Small intestine (tissue), 16 donors: ENCODE data around the gene KCNJ8. TPM values are rescaled to one million over a fixed set of nuclear protein-coding genes. Genes with fewer than 3 reads are reported as not detected.
A peak's percentile ranks its signal among the peaks of the same experiment; 100 is the strongest.

ENCODE experiments used
- DNase-seq, 2 donors: peaks; one replicate each; pipeline versions ENCODE4 v3.0.0 to v3.0.0-alpha.2; 2013
- FAIRE-seq: peaks from 2 replicates; lab custom pipeline; 2012; peaks lifted over from hg19 to GRCh38; lab: Jason Lieb, UNC
- H3K27ac ChIP-seq, 3 donors: one replicate each; pipeline ENCODE4 v1.5.1; 2013; ENCODE audit warnings: low read length in 2 of 3, mild to moderate bottlenecking in 2 of 3, control low read depth in 1 of 3, inconsistent platforms in 1 of 3, low read depth in 1 of 3, moderate library complexity in 1 of 3
- H3K27me3 ChIP-seq, 3 donors: one replicate each; pipeline ENCODE4 v1.6.1; 2013; ENCODE audit warnings: low read length in 3 of 3, inconsistent platforms in 1 of 3; ENCODE audit not compliant: control insufficient read depth in 3 of 3, insufficient read depth in 3 of 3
- H3K36me3 ChIP-seq, 3 donors: one replicate each; pipeline ENCODE4 v1.6.1; 2013; ENCODE audit warnings: low read length in 3 of 3, inconsistent platforms in 1 of 3, low read depth in 1 of 3, mild to moderate bottlenecking in 1 of 3, moderate library complexity in 1 of 3; ENCODE audit not compliant: control insufficient read depth in 3 of 3, insufficient read depth in 2 of 3
- H3K4me1 ChIP-seq, 3 donors: one replicate each; pipeline ENCODE4 v1.6.1; 2013; ENCODE audit warnings: low read length in 2 of 3, inconsistent platforms in 1 of 3, low read depth in 1 of 3, mild to moderate bottlenecking in 1 of 3, moderate library complexity in 1 of 3; ENCODE audit not compliant: control insufficient read depth in 3 of 3, insufficient read depth in 2 of 3
- H3K4me3 ChIP-seq, 3 donors: one replicate each; pipeline ENCODE4 v1.5.1; 2013; ENCODE audit warnings: low read length in 3 of 3, control low read depth in 1 of 3, inconsistent platforms in 1 of 3, low read depth in 1 of 3, mild to moderate bottlenecking in 1 of 3, moderate library complexity in 1 of 3
- H3K9me3 ChIP-seq, 2 donors: one replicate each; pipeline ENCODE4 v1.6.1; 2013; ENCODE audit warnings: low read depth in 1 of 2, low read length in 1 of 2; ENCODE audit not compliant: control insufficient read depth in 2 of 2, insufficient read depth in 1 of 2
- WGBS, 3 donors: extraction: QIAGEN DNeasy Blood & Tissue Kit; methylation state at CpG; one replicate each; pipeline ENCODE4 v1.1.7; 2013; 5-methylcytosine and 5-hydroxymethylcytosine counted together
- long read RNA-seq, 10 donors: transcript quantifications; one replicate each; lab custom pipeline, GENCODE V29; 2026
- polyA plus RNA-seq, 4 donors: library from polyadenylated mRNA; stranded (reverse) in 3 of 4; unstranded in 1 of 4; fragments of 200-250 nt in 3 of 4; fragments of 120-200 nt in 1 of 4; gene quantifications; one replicate each; pipeline versions ENCODE4 v1.2.1 to v1.2.3, GENCODE V29; 2013
- donor health status: healthy with polysubstance abuse.
- donor health status: control.
- donor health status: control.
- donor health status: Bipolar disorder and iron deficiency.
- donor health status: healthy.

The KCNJ8 gene
- 1 to 10 TPM in 3 of 4 donors, under 1 TPM in 1; 0.22 to 5.6 (median 1.7) TPM for polyA plus RNA-seq
- long read RNA-seq, donor 1, partial matches to known transcripts: 0 of 1 reads
- long read RNA-seq, donor 1, other reads (novel, unspliced or antisense): 0 of 1 reads
- long read RNA-seq, donor 2: 0 reads
- long read RNA-seq, donor 3, transcript KCNJ8-201 (3 exons, 2,389 nt): major isoform, 5 of 5 reads
- long read RNA-seq, donor 3, partial matches to known transcripts: 0 of 5 reads
- long read RNA-seq, donor 3, other reads (novel, unspliced or antisense): 0 of 5 reads
- long read RNA-seq, donor 4: 0 reads
- long read RNA-seq, donor 5: 0 reads
- long read RNA-seq, donor 6, partial matches to known transcripts: 0 of 1 reads
- long read RNA-seq, donor 6, other reads (novel, unspliced or antisense): 0 of 1 reads
- long read RNA-seq, donor 7: 0 reads
- long read RNA-seq, donor 8, partial matches to known transcripts: 0 of 1 reads
- long read RNA-seq, donor 8, other reads (novel, unspliced or antisense): 0 of 1 reads
- long read RNA-seq, donor 9, partial matches to known transcripts: 0 of 1 reads
- long read RNA-seq, donor 9, other reads (novel, unspliced or antisense): 0 of 1 reads
- long read RNA-seq, donor 10, transcript KCNJ8-201 (3 exons, 2,389 nt): major isoform, 9 of 9 reads
- long read RNA-seq, donor 10, partial matches to known transcripts: 0 of 9 reads
- long read RNA-seq, donor 10, other reads (novel, unspliced or antisense): 0 of 9 reads

DNA sequence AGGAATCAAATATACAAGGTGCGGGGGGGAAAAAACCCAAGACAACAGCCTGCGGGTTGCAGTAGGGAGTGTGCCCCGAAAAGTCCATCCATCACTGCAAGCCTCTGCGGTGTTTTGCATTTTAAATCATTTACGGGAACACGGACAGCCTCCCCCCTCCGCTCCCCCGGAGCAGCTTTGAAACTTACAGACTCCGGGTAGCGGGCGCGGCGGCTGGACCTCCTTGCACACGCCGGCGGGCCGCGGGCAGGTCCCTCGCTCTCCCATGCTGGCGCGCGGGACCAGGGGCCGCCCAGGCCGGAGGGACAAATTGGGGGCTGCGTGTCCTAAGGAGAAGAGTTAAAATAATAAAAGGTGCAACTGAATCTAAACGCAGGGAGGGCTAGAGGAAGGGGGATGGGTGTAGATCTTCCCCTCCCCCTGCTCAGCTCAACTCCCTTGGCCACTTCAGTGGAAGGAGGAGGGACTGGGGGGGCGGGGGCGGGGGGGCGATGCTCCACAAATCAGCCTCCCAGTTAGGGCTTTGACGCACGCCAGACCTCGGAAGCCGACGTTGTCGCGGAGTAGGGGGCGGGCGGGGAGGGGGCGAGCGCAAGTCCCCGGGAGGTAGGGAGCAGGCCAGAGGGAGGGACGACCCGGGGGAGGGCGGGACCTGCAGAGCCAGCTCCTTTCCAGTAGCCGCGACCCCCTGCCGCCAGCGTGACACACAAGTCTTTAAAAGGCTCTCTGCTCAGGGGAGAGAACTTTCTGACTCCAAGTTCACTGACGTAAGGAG lies at the start of gene KCNJ8:
Gene KCNJ8 (minus strand): TSS at position 349 of the 775 bp plus-strand sequence. CDS start 1,090 bp downstream, outside the sequence.
- Histone ChIP-seq H3K9me3 (no peaks in the 10 kb centered on the region), H3K36me3 (no peaks in the 10 kb centered on the region), H3K27ac (peak within 1 kb of the TSS in 2 of 3 donors; percentile 45 to 77), H3K27me3 (peaks cover 0 to 23% (median 4%) of the 10 kb centered on the region in 3 donors), H3K4me3 (peak within 1 kb of the TSS in 2 of 3 donors; percentile 41 to 46), H3K4me1 (peaks cover 0 to 11% (median 2%) of the 10 kb centered on the region in 3 donors)
- FAIRE-seq: no peak
- WGBS, 3 donors: 1 to 4% (median 2%) methylated on average over 41 to 49 of the region's 49 CpGs
- peak in 1 of 2 donors; percentile 54 for DNase-seq

DNA sequence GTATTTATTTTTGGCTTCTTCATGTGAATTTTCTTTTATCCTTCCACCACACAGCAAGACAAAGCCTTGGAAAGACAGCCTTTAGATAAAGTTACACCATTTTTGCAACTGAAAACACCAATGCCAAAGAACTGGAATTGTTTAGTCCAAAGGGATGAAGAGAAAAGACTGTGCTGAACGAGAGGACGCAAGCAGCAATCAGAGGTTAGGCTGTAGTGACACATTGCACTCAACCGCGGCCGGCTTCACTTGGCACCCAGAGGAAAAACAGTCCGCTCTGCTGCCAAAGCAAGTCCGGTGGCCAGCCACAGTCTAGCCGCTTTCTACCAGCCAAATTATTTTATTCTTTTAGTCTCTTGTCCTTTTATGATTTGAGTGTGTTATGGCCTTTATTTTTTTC lies 49.1 kb upstream of the KCNJ8 start:
- H3K9me3 ChIP-seq: no peaks in the 10 kb centered on the region
- no peak for FAIRE-seq
- H3K4me1 ChIP-seq: peaks cover 0 to 6% (median 0%) of the 10 kb centered on the region in 3 donors
- H3K27ac ChIP-seq: no peak overlapping the region
- H3K36me3 ChIP-seq: no peaks in the 10 kb centered on the region
- no peak for DNase-seq
- no peak overlapping the region for H3K4me3 ChIP-seq
- no peaks in the 10 kb centered on the region for H3K27me3 ChIP-seq
- WGBS, 3 donors: 81 to 93% (median 88%) methylated on average over 8 of the region's 8 CpGs

DNA sequence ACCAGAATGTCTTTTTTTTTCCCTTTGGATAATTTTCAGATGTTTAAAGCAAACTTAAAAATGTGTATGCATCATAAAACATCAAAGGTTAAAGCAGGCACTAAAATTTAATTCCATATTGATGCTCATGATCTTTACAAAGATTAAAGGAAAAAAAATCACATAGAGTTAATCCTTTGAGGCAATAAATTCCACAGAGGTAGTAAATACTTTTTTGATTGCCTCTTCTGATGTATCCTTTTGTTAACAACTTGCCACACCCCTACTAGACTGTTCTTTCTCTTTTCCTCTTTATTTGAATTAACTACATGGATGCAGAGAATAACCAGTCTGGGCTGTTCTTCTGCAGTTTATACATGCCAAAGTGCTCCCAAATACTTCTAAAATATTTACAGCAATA lies 45.2 kb upstream of the KCNJ8 start:
- FAIRE-seq: no peak
- no peak overlapping the region for H3K27ac ChIP-seq
- H3K4me1 ChIP-seq: peaks cover 0 to 6% (median 0%) of the 10 kb centered on the region in 3 donors

DNA sequence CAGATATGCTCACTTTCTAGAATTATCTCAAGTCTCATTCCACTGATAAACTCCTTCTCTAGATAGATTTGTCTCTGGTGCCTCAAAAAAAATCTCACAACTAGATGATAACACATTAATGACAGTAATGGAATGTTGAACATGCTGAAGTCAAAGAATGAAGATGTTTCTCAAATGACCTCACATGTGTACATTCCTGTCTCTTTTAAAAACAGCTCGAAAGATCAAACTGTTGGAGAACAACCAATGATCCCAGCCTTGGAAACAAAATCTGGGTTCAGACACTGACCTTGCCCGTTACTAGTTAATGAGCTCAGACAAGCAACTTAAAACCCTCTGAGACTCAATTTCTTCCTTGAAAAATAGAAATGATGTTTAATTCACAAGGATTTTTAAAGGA lies 44.7 kb upstream of the KCNJ8 start:
- no peaks in the 10 kb centered on the region for H3K9me3 ChIP-seq
- DNase-seq: peak in 1 of 2 donors; percentile 17
- FAIRE-seq: no peak
- 1 to 23% (median 16%) methylated on average over 2 of the region's 2 CpGs for WGBS, 3 donors
- H3K4me3 ChIP-seq: no peak overlapping the region
- peaks cover 0 to 6% (median 0%) of the 10 kb centered on the region in 3 donors for H3K4me1 ChIP-seq
- no peaks in the 10 kb centered on the region for H3K36me3 ChIP-seq
- H3K27me3 ChIP-seq: no peaks in the 10 kb centered on the region
- no peak overlapping the region for H3K27ac ChIP-seq

More for the DNA sequence above, 45.2 kb upstream of the KCNJ8 start:
- peak; percentile 31 to 36 for DNase-seq
- no peaks in the 10 kb centered on the region for H3K36me3 ChIP-seq
- H3K27me3 ChIP-seq: no peaks in the 10 kb centered on the region
- H3K9me3 ChIP-seq: no peaks in the 10 kb centered on the region
- H3K4me3 ChIP-seq: no peak overlapping the region

- H3K27ac ChIP-seq: no peak overlapping the region
- FAIRE-seq (no peak), DNase-seq (no peak)
- 51 to 69% (median 56%) methylated on average over 2 of the region's 2 CpGs for WGBS, 3 donors
- no peak overlapping the region for H3K4me3 ChIP-seq
- no peaks in the 10 kb centered on the region for H3K9me3 ChIP-seq
- peaks cover 0 to 6% (median 0%) of the 10 kb centered on the region in 3 donors for H3K4me1 ChIP-seq
- no peaks in the 10 kb centered on the region for H3K36me3 ChIP-seq
- H3K27me3 ChIP-seq: no peaks in the 10 kb centered on the region
Observed at GRCh38 chr12:21818627-21819026, 44.1 kb upstream of the KCNJ8 start.

GRCh38 chr12:21815306-21816062 lies 41.0 kb upstream of the KCNJ8 start:
- no peaks in the 10 kb centered on the region for H3K36me3 ChIP-seq
- H3K27ac ChIP-seq: no peak overlapping the region
- WGBS, 3 donors: 78 to 86% (median 83%) methylated on average over 1 of the region's 1 CpG
- no peak overlapping the region for H3K4me3 ChIP-seq
- FAIRE-seq (no peak), DNase-seq (no peak)
- peaks cover 0 to 4% (median 0%) of the 10 kb centered on the region in 3 donors for H3K4me1 ChIP-seq
- peaks cover 0 to 3% of the 10 kb centered on the region in 2 donors for H3K9me3 ChIP-seq
- no peaks in the 10 kb centered on the region for H3K27me3 ChIP-seq

DNA sequence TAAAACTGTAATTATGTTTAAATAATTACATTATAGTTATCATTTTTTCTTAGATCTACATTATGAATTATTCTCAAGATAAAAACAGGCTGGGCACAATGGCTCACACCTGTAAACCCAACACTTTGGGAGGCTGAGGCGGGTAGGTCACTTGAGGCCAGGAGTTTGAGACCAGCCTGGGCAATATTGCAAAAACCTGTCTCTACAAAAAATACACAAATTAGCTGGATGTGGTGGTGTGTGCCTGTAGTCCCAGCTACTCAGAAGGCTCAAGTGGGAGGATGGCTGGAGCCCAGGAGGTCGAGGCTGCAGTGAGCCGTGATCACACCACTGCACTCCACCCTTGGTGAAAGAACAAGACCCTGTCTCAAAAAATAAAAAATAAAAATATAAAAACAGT lies 40.3 kb upstream of the KCNJ8 start:
- Histone ChIP-seq H3K4me3 (no peak overlapping the region), H3K4me1 (peaks cover 0 to 4% (median 0%) of the 10 kb centered on the region in 3 donors), H3K27ac (no peak overlapping the region), H3K36me3 (no peaks in the 10 kb centered on the region), H3K27me3 (no peaks in the 10 kb centered on the region), H3K9me3 (peaks cover 0 to 7% of the 10 kb centered on the region in 2 donors)
- DNase-seq (no peak), FAIRE-seq (no peak)
- WGBS, 3 donors: 80 to 93% (median 88%) methylated on average over 3 of the region's 3 CpGs
